Parathyroid adenoma (tissue), 2 donors: Measurements from ENCODE around the gene CD300LG.
A peak's percentile ranks its signal among the peaks of the same experiment; 100 is the strongest.

Source experiments
- H2AFZ ChIP-seq: fragments of 300-600 bp; sonication (generic); one replicate; pipeline ENCODE4 v1.7.0; 2017; ENCODE audit warnings: antibody characterized with exemption, mild to moderate bottlenecking
- H3K27ac ChIP-seq: fragments of 300-600 bp; sonication (generic); one replicate; pipeline ENCODE4 v1.7.0; 2017
- H3K27me3 ChIP-seq: fragments of 300-600 bp; sonication (generic); one replicate; pipeline ENCODE4 v1.7.0; 2017; ENCODE audit warnings: low read length; ENCODE audit not compliant: control insufficient read depth, insufficient read depth
- H3K36me3 ChIP-seq: fragments of 300-600 bp; sonication (generic); one replicate; pipeline ENCODE4 v1.7.0; 2017; ENCODE audit warnings: low read length; ENCODE audit not compliant: control insufficient read depth, insufficient read depth
- H3K4me1 ChIP-seq: fragments of 300-600 bp; sonication (generic); one replicate; pipeline ENCODE4 v1.7.0; 2017; ENCODE audit warnings: control low read depth
- H3K4me2 ChIP-seq: fragments of 300-600 bp; sonication (generic); one replicate; pipeline ENCODE4 v1.7.0; 2017; ENCODE audit warnings: low read length
- H3K4me3 ChIP-seq: fragments of 300-600 bp; sonication (generic); one replicate; pipeline ENCODE4 v1.7.0; 2017; ENCODE audit warnings: low read depth, low read length
- H3K79me2 ChIP-seq: fragments of 300-600 bp; sonication (generic); one replicate; pipeline ENCODE4 v1.7.0; 2017; ENCODE audit warnings: control low read depth
- H3K9ac ChIP-seq: fragments of 300-600 bp; sonication (generic); one replicate; pipeline ENCODE4 v1.7.0; 2017; ENCODE audit warnings: mild to moderate bottlenecking
- H3K9me3 ChIP-seq: fragments of 300-600 bp; sonication (generic); one replicate; pipeline ENCODE4 v1.7.0; 2017; ENCODE audit warnings: low read length; ENCODE audit not compliant: control insufficient read depth
- CTCF ChIP-seq: fragments of 300-600 bp; sonication (generic); IDR thresholded peaks from one replicate; pipeline ENCODE4 v1.7.0; 2017; ENCODE audit warnings: antibody characterized with exemption, mild to moderate bottlenecking
- donor health status: primary hyperparathyroidism.

CD300LG gene

GRCh38 chr17:43822570-43823190, 24.3 kb upstream of the CD300LG start:
- Histone ChIP-seq H3K9ac (no peak overlapping the region), H3K4me3 (no peak overlapping the region), H3K9me3 (no peaks in the 10 kb centered on the region), H3K79me2 (no peaks in the 10 kb centered on the region), H3K27me3 (no peaks in the 10 kb centered on the region), H3K4me2 (no peak overlapping the region), H3K4me1 (no peaks in the 10 kb centered on the region), H3K36me3 (no peaks in the 10 kb centered on the region), H2AFZ (no peak overlapping the region), H3K27ac (peak overlapping the region; percentile 54)
- TF ChIP-seq CTCF, result no peak

- Histone ChIP-seq H3K79me2 (no peaks in the 10 kb centered on the region), H3K4me1 (no peaks in the 10 kb centered on the region), H3K27ac (peak overlapping the region; percentile 54), H3K4me2 (no peak overlapping the region), H3K36me3 (no peaks in the 10 kb centered on the region), H3K27me3 (no peaks in the 10 kb centered on the region), H3K9ac (no peak overlapping the region), H3K9me3 (no peaks in the 10 kb centered on the region), H2AFZ (no peak overlapping the region), H3K4me3 (no peak overlapping the region)
- TF ChIP-seq CTCF, result no peak
These were observed 23.5 kb upstream of the CD300LG start for GRCh38 chr17:43823350-43824084.

- Histone ChIP-seq H3K27me3 (no peaks in the 10 kb centered on the region), H3K9me3 (no peaks in the 10 kb centered on the region), H3K4me1 (no peaks in the 10 kb centered on the region), H3K9ac (no peak overlapping the region), H3K4me2 (no peak overlapping the region), H2AFZ (no peak overlapping the region), H3K27ac (no peak overlapping the region), H3K79me2 (no peaks in the 10 kb centered on the region), H3K4me3 (no peak overlapping the region), H3K36me3 (no peaks in the 10 kb centered on the region)
- no peak for TF ChIP-seq CTCF
These were observed 21.4 kb upstream of the CD300LG start for GRCh38 chr17:43825567-43825966.

GRCh38 chr17:43826206-43826605, 20.8 kb upstream of the CD300LG start:
- Histone ChIP-seq H3K4me1 (no peaks in the 10 kb centered on the region), H3K27ac (no peak overlapping the region), H2AFZ (no peak overlapping the region), H3K4me2 (no peak overlapping the region), H3K79me2 (no peaks in the 10 kb centered on the region), H3K36me3 (no peaks in the 10 kb centered on the region), H3K4me3 (no peak overlapping the region), H3K9me3 (no peaks in the 10 kb centered on the region), H3K27me3 (no peaks in the 10 kb centered on the region), H3K9ac (no peak overlapping the region)
- no peak for TF ChIP-seq CTCF

- Histone ChIP-seq H3K79me2 (no peaks in the 10 kb centered on the region), H3K27ac (no peak overlapping the region), H3K4me2 (no peak overlapping the region), H3K27me3 (no peaks in the 10 kb centered on the region), H3K36me3 (no peaks in the 10 kb centered on the region), H3K9ac (no peak overlapping the region), H3K4me1 (no peaks in the 10 kb centered on the region), H2AFZ (no peak overlapping the region), H3K4me3 (no peak overlapping the region), H3K9me3 (no peaks in the 10 kb centered on the region)
- TF ChIP-seq CTCF, result no peak
These were observed 19.4 kb upstream of the CD300LG start for GRCh38 chr17:43827596-43827995.
